Measurements from ENCODE around the gene ATOH8. TPM values are rescaled to one million over a fixed set of nuclear protein-coding genes. Genes with fewer than 3 reads are reported as not detected.

ATOH8 gene
- total RNA-seq, 1 donor from 2014 or later, result 1.9 TPM

GRCh38 chr2:85802354-85803103 is 48.7 kb downstream of the ATOH8 start:
- H3K27me3 ChIP-seq (ENCODE audit: insufficient read depth, low read length), result no peaks in the 10 kb centered on the region
- Mint-ChIP-seq H3K4me1 (ENCODE audit: low read depth, unreplicated experiment) (peaks cover 2% of the 10 kb centered on the region), H3K27me3 (ENCODE audit: low read depth, unreplicated experiment) (peaks cover 41% of the 10 kb centered on the region), H3K36me3 (ENCODE audit: low read depth, unreplicated experiment) (no peaks in the 10 kb centered on the region), H3K27ac (ENCODE audit: unreplicated experiment) (no peak overlapping the region), H3K9me3 (ENCODE audit: unreplicated experiment) (peaks cover 7% of the 10 kb centered on the region), H3K4me3 (ENCODE audit: unreplicated experiment) (no peak overlapping the region)
- no peak for TF ChIP-seq EZH2 (IDR thresholded peaks at IDR 0.05; ENCODE audit: insufficient read depth, low read length)
- TF ChIP-seq, protein P1, sequence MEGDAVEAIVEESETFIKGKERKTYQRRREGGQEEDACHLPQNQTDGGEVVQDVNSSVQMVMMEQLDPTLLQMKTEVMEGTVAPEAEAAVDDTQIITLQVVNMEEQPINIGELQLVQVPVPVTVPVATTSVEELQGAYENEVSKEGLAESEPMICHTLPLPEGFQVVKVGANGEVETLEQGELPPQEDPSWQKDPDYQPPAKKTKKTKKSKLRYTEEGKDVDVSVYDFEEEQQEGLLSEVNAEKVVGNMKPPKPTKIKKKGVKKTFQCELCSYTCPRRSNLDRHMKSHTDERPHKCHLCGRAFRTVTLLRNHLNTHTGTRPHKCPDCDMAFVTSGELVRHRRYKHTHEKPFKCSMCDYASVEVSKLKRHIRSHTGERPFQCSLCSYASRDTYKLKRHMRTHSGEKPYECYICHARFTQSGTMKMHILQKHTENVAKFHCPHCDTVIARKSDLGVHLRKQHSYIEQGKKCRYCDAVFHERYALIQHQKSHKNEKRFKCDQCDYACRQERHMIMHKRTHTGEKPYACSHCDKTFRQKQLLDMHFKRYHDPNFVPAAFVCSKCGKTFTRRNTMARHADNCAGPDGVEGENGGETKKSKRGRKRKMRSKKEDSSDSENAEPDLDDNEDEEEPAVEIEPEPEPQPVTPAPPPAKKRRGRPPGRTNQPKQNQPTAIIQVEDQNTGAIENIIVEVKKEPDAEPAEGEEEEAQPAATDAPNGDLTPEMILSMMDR (IDR thresholded peaks at IDR 0.05; ENCODE audit: insufficient read depth, low read depth, low read length), result no peak
- no peak overlapping the region for H2AFZ ChIP-seq (ENCODE audit: low read depth, low read length)
- no peaks in the 10 kb centered on the region for H4K20me1 ChIP-seq (ENCODE audit: insufficient read depth, low read length)
- no peaks in the 10 kb centered on the region for H3K79me2 ChIP-seq (ENCODE audit: insufficient read depth, low read length)
- no peaks in the 10 kb centered on the region for H3K36me3 ChIP-seq (ENCODE audit: insufficient read depth, low read length)
- peaks cover 4% of the 10 kb centered on the region for H3K9me3 ChIP-seq (ENCODE audit: insufficient read depth, low read depth, low read length)
- no peaks in the 10 kb centered on the region for H3K4me1 ChIP-seq (ENCODE audit: insufficient read depth, low read length)
- FAIRE-seq, result no peak
- no peak overlapping the region for H3K9ac ChIP-seq (ENCODE audit: low read length)
- no peak overlapping the region for H3K27ac ChIP-seq (ENCODE audit: low read depth, low read length)
- H3K4me3 ChIP-seq (ENCODE audit: insufficient read depth, low read depth, low read length), result no peak overlapping the region
- H3K4me2 ChIP-seq (ENCODE audit: low read length), result no peak overlapping the region
- no peak for DNase-seq (ENCODE audit: low read depth)

DNA sequence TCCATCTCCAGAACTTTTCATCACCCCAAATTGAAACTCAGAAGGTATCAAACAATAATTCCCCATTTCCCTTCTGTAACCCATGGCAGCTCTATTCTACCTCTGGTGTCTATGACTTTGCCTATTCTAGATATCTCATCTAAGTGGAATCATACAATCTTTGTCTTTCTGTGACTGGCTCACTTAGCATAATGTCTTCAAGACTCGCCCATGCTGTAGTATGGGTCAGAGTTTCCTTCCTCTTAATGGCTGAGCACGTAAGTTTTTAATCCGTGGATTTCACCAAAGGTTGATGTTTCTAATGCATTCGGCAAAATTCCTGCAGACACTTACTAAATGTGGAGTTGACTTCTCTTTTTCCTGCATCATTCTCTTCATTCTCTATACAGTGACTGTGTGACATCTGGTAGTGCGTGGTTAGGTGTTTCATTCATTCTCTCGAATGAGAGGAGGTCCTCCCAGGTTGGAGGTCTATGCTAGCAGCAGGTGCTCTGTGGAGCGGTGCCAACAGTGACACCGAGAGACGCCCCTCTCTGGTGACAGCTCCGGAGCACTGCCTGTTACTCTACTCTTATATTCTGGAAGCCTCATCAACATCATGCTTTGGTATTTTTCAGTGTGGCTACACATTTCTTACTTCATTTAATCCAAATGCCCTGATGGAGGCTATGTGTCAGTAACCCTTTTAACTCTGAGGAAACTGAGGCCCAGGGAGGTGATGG is 50.1 kb downstream of the ATOH8 start:
- Histone ChIP-seq H3K4me3 (ENCODE audit: insufficient read depth, low read depth, low read length) (no peak overlapping the region), H2AFZ (ENCODE audit: low read depth, low read length) (no peak overlapping the region), H3K79me2 (ENCODE audit: insufficient read depth, low read length) (no peaks in the 10 kb centered on the region), H3K4me2 (ENCODE audit: low read length) (no peak overlapping the region), H3K27me3 (ENCODE audit: insufficient read depth, low read length) (no peaks in the 10 kb centered on the region), H3K36me3 (ENCODE audit: insufficient read depth, low read length) (no peaks in the 10 kb centered on the region), H3K9me3 (ENCODE audit: insufficient read depth, low read depth, low read length) (peaks cover 4% of the 10 kb centered on the region), H3K9ac (ENCODE audit: low read length) (no peak overlapping the region), H3K4me1 (ENCODE audit: insufficient read depth, low read length) (no peaks in the 10 kb centered on the region), H3K27ac (ENCODE audit: low read depth, low read length) (no peak overlapping the region), H4K20me1 (ENCODE audit: insufficient read depth, low read length) (no peaks in the 10 kb centered on the region)
- no peaks in the 10 kb centered on the region for H3K36me3 Mint-ChIP-seq (ENCODE audit: low read depth, unreplicated experiment)
- DNase-seq (ENCODE audit: low read depth), result no peak
- no peak overlapping the region for H3K27ac Mint-ChIP-seq (ENCODE audit: unreplicated experiment)
- H3K4me3 Mint-ChIP-seq (ENCODE audit: unreplicated experiment), result no peak overlapping the region
- H3K9me3 Mint-ChIP-seq (ENCODE audit: unreplicated experiment), result peaks cover 7% of the 10 kb centered on the region
- peaks cover 44% of the 10 kb centered on the region for H3K27me3 Mint-ChIP-seq (ENCODE audit: low read depth, unreplicated experiment)
- FAIRE-seq, result no peak
- TF ChIP-seq, protein P1 (IDR thresholded peaks at IDR 0.05; ENCODE audit: insufficient read depth, low read depth, low read length), result no peak
- no peak for TF ChIP-seq EZH2 (IDR thresholded peaks at IDR 0.05; ENCODE audit: insufficient read depth, low read length)
- H3K4me1 Mint-ChIP-seq (ENCODE audit: low read depth, unreplicated experiment), result no peaks in the 10 kb centered on the region
